Measurements from ENCODE around the gene TOR3A.
A peak's percentile ranks its signal among the peaks of the same experiment; 100 is the strongest.
"Not testable (repeated sequence)": the region's sequence is repeated elsewhere in the genome, so short reads cannot be mapped to it uniquely, and the experiment has no call there.

The TOR3A gene

GRCh38 chr1:179081687-179082332 is at the start of gene TOR3A:
TOR3A (plus strand) TSS chr1:179082070; CDS start chr1:179082129, 59 bp downstream.
- peak; percentile 81 for DNase-seq (ENCODE audit: low spot score)

GRCh38 chr1:179034720-179035119 is 47.1 kb upstream of the TOR3A start:
- DNase-seq (ENCODE audit: low spot score) = peak; percentile 13

DNA sequence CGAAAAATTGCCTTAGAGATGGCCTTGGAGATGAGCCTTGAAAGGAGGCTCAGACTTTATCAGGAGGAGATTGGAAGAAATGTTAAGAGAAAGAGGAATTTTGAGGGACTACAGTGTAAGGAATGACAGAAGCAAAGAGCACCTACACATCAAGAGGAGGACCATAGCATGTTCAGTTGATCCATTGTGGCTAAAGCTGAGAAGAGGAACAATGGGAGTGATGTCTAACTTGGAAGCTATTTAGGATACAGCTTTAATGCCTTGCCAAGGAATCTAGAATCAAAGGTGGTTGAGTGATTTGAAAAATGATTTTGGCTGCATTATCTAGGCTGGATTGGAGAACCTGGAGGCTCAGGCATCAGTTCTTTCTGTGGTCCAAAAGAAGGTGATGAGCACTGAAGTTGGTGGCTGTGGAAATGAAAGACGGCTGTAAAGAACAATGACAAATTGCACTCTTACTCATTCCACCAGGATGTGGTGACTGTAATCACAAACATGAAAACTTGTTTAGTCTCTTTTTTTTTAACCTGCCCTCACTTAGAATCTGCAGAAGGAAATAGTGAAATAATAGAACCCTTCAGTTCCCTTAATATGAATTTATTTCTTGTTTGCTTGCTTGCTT is 44.9 kb upstream of the TOR3A start:
- peak; percentile 49 for DNase-seq (ENCODE audit: low spot score)

DNA sequence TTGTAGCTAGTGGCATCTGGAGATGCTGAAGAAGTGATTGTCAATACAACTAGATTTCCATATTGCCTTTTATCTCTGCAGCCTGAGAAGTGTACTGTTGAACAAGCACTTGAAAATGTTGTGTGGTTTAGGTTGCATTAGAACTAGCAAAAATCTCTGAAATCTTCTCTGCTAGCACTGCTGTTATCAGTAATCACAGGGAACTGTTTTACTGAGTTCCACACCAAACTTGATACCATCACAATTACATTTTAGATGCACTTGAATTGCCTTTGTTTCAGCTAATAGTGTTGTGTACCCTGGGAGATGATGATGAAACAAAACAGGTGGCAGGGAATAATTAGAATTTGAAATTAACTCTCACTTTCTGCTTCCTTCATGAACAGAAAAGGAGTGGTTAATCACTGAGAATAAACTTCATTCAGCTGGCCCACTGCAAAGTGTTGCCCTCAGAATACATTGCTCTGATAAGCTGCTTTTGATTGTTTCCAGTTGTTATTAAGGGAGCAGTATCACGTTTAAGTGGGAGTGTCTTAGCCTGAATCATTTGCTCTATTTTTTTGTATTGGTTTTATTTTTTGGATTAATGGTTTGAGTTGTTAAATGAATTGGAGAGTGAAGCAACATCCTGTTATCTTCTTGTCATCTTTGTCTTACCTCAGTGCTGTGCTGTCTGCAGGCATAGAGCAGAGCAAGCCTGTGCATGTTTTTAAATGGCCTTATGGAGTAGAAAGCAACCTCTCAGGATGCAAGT is 43.2 kb upstream of the TOR3A start:
- no peak for DNase-seq (ENCODE audit: low spot score)

DNA sequence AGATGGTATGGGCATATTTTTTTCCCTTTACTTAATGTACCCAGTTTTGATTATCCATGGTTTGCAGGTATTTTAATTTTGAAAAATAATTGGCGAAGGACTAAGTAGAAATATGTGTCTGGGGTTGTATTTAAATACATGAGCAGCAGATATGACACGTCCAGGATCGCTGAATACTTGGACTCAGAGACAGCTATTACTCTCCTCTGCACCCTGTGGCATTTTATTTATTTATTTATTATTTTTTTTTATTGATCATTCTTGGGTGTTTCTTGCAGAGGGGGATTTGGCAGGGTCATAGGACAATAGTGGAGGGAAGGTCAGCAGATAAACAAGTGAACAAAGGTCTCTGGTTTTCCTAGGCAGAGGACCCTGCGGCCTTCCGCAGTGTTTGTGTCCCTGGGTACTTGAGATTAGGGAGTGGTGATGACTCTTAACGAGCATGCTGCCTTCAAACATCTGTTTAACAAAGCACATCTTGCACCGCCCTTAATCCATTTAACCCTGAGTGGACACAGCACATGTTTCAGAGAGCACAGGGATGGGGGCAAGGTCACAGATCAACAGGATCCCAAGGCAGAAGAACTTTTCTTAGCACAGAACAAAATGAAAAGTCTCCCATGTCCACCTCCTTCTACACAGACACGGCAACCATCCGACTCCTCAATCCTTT is 42.2 kb upstream of the TOR3A start:
- DNase-seq (ENCODE audit: low spot score) = not testable (repeated sequence)

GRCh38 chr1:179040175-179040551 is 41.7 kb upstream of the TOR3A start:
- not testable (repeated sequence) for DNase-seq (ENCODE audit: low spot score)

GRCh38 chr1:179042087-179042486 is 39.8 kb upstream of the TOR3A start:
- DNase-seq (ENCODE audit: low spot score) = no peak

DNA sequence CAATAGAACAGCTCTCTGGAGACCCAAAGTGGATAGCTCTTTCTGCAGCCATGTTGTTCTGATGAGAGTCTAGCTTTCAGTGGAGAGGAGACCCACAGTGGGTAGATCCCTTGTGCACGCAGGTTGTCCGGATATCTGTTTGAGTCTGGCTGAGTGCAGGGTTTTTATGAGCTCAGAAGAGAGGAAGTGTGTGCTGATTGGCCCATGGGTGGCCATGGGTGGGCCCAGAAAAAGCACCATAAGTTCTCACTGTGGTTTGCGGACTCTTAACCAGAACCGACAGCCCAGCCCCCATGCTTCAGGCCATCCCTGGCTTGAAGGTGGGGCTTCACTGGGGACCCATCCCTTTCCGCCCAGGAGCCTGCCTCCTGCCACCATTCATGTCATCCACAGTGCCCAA is 39.2 kb upstream of the TOR3A start:
- DNase-seq (ENCODE audit: low spot score) = no peak

GRCh38 chr1:179043266-179043665 is 38.6 kb upstream of the TOR3A start:
- DNase-seq (ENCODE audit: low spot score) = no peak

- no peak for DNase-seq (ENCODE audit: low spot score)
These were observed 38.0 kb upstream of the TOR3A start for GRCh38 chr1:179043907-179044306.

DNA sequence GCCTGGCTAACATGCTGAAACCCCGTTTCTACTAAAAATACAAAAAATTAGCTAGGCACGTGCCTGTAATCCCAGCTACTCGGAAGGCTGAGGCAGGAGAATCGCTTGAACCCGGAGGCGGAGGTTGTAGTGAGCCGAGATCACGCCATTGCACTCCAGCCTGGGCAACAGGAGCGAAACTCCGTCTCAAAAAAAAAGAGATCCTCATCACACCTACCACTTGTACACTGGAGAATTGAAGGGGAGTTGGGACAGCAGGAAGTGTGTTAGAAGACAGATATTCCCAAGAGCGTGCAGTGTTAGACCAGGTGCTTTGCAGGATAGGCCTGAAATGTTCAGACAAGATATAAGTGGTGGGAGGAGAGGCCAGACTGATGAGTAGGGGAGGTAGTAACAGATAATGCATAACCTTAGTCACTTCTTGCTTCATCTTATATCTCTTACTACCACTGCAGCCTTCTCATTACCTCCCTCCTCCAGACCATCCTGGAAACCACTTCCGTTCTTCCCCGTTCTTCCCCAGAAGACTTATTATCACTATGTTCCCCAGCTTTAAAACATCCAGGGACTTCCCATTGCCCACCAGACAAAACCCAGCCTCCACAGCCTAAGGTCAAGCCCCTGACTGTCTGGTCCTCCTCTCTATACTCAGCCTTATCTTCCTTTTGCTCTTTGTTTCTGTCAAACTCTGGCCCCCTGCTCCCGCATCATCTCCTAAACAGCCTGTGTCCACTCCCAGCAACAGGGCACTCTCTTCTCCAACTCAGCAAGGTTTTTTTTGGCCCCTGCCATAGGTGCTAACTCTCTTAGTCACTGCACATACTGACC is 34.8 kb upstream of the TOR3A start:
- DNase-seq (ENCODE audit: low spot score) = no peak

- no peak for DNase-seq (ENCODE audit: low spot score)
These were observed 34.3 kb upstream of the TOR3A start for GRCh38 chr1:179047636-179047997.

GRCh38 chr1:179048339-179049124 is 33.3 kb upstream of the TOR3A start:
- DNase-seq (ENCODE audit: low spot score) = no peak

DNA sequence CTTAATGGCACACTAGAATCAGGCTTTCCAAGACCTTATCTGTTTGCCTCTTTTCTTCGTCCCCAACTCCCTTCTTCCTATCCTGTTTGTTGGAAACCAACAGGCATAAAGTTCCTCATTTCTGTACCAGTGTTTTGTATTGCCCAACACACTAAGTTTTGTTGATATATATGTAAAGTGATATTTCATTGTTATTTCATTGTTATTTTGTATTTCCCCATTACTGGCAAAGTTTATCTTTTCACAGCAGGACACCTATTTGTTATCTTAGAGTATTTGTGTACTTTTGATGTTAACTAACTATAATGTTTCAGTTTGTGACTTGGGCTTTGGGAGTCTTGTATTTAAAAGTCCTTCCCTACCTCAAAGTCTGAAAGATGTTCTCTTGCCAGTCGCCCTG is 29.1 kb upstream of the TOR3A start:
- DNase-seq (ENCODE audit: low spot score) = no peak

- no peak for DNase-seq (ENCODE audit: low spot score)
These were observed 28.4 kb upstream of the TOR3A start for GRCh38 chr1:179053486-179053885.

- DNase-seq (ENCODE audit: low spot score) = no peak
These were observed 25.9 kb upstream of the TOR3A start for GRCh38 chr1:179055937-179056336.

DNA sequence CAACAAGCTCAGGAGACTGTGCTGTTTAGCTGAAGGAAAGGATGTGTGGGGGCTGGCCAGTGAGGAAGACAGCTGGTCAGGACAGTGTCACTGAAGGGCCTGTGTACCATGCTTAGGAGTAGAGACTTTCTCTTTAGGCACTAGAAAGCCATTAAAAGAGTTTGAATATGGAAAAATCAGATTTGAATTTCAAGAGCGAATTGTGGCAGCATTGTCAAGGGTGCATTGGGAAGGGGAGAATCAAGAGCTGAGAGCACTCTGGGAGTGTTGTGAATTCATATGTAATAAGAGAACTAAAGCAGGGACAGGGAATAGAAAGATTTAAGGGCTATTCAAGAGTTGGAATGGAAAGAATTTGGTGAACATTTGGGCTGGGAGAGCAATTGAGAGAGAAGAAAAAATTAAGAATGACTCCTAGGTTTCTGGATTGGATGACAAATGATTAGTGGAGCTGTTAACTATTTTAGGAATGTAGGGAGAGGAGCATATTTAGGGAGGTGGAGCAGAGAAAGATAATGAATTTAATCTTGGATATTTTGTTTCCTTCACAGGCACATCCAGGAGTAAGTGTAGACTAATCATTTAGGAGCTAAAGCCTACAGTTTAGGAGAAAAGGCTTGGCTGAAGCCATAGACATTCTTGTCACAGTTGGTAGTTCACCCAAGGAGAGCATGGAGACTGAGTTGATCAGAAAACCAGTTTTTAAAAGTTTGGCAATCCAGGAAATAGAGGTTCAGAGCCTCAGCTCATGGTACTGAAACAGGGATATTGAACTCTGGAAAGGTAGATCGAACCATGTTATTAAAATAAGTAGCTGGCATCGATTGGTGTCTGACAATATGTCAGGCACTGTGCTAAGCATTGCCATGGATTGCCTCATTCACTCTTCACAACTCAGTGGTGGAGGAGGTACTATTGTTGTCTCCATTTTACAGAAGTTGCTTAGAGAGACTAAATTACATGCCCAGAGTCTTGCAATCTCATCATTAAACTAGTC is 23.1 kb upstream of the TOR3A start:
- no peak for DNase-seq (ENCODE audit: low spot score)

- DNase-seq (ENCODE audit: low spot score) = no peak
These were observed 20.2 kb upstream of the TOR3A start for GRCh38 chr1:179061360-179062282.

DNA sequence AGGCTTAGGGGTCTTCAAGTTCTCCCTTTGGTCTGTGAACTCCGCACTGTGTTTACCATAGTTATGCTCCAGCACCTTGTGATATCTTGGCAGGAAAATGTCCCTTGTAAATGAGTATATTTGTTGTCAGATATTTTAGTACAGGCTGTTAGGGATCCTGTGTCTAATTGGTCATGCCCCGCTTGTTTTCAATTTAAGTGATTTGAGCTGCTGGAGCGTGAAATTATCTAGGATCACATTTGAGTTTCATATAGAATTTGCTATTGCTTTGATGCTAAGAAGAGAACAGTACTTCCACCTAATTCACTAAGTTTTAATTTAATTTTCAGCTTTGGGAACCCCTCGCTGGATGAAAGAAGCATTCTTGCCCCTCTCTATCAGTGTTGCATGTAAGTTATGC is 15.4 kb upstream of the TOR3A start:
- DNase-seq (ENCODE audit: low spot score) = no peak

All from CD4-positive, alpha-beta T cell treated with Interleukin-2 at 100 ng/mL for 4 hours (primary cell).